GM06990 (cell line): ENCODE results near the gene USP31.

Experiments
- DNase-seq: peaks from one replicate; pipeline ENCODE4 v3.0.0-alpha.2; 2011; ENCODE audit not compliant: insufficient read length; ENCODE audit errors: extremely low read depth
- H3K27me3 ChIP-seq: replicated peaks from 2 replicates; pipeline ENCODE4 v1.6.0; 2011; ENCODE audit warnings: low read length; ENCODE audit not compliant: control insufficient read depth, insufficient read depth
- H3K36me3 ChIP-seq: 2 replicates; pipeline ENCODE4 v1.5.1; 2011; ENCODE audit warnings: low read length; ENCODE audit not compliant: control insufficient read depth, insufficient read depth
- H3K4me3 ChIP-seq: replicated peaks from 2 replicates; pipeline ENCODE4 v1.5.1; 2011; ENCODE audit warnings: low read depth, mild to moderate bottlenecking, control low read depth, low read length
- CTCF ChIP-seq: IDR thresholded peaks from 2 replicates; pipeline ENCODE4 v1.5.1; 2011; ENCODE audit warnings: low read length, control low read depth, mild to moderate bottlenecking, inconsistent platforms; ENCODE audit not compliant: insufficient read depth, poor library complexity, severe bottlenecking

USP31 gene

DNA sequence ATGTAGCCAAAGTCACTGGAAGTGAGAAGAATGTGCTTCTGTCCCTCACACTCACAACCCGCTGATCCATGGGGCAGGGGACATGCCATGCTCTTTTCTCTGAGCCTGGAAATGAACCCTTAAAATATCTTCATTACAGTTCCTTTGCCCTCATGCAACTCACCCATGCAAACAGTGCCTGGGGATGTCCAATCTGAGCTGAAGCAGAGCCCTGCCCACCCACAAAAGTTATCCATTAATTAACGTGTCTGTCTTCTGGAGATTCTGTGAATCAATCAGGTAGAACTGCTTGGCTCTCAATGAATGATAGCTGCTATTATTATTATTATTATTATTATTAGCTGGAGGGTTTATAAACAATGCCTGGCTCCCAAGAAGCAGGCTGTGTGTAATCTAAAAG is 133.7 kb downstream of the USP31 start:
- H3K36me3 ChIP-seq = no peaks in the 10 kb centered on the region
- no peak overlapping the region for H3K4me3 ChIP-seq
- no peaks in the 10 kb centered on the region for H3K27me3 ChIP-seq
- DNase-seq = no peak
- TF ChIP-seq CTCF = no peak

GRCh38 chr16:23014592-23014991 is 134.7 kb downstream of the USP31 start:
- Histone ChIP-seq H3K27me3 (no peaks in the 10 kb centered on the region), H3K4me3 (no peak overlapping the region), H3K36me3 (no peaks in the 10 kb centered on the region)
- no peak for DNase-seq
- TF ChIP-seq CTCF = no peak
